Activated CD8-positive, alpha-beta memory T cell treated with anti-CD3 and anti-CD28 coated beads for 36 hours (primary cell): ENCODE measurements around the gene NDUFB10. TPM values are rescaled to one million over a fixed set of nuclear protein-coding genes. Genes with fewer than 3 reads are reported as not detected.
"Not testable (repeated sequence)": the region's sequence is repeated elsewhere in the genome, so short reads cannot be mapped to it uniquely, and the experiment has no call there.

Experiments used
- CTCF ChIA-PET: fragments of 350-600 bp; sonication (Branson Sonifier 250); formaldehyde crosslinking; loops from one replicate; lab custom pipeline; 2021; ENCODE audit warnings: antibody characterized with exemption; lab: Charles Lee
- POLR2A ChIA-PET: fragments of 350-600 bp; sonication (Branson Sonifier 250); formaldehyde crosslinking; loops from one replicate; lab custom pipeline; 2021; ENCODE audit warnings: antibody characterized with exemption; lab: Charles Lee
- total RNA-seq, 2 experiments: library from RNA; stranded (reverse); gene quantifications; one replicate each; pipeline ENCODE4 v1.2.3, GENCODE V29; 2021

NDUFB10 gene
- total RNA-seq, 2 experiments from 2014 or later = 153 to 155 TPM

GRCh38 chr16:1942047-1942809, 17.1 kb upstream of the NDUFB10 start:
- CTCF ChIA-PET = interaction anchor here (1.5 kb wide), 1 partner anchor 79 kb away, joined by 8 read pairs; no protein-coding TSS in a partner anchor
- POLR2A ChIA-PET = interaction anchor here (1.2 to 1.4 kb wide), 2 partner anchors 23 to 160 kb away, joined by 3 read pairs; partner anchors contain the start of genes NUBP2, RPS2 and SPSB3

GRCh38 chr16:1942810-1943726, 16.3 kb upstream of the NDUFB10 start, which contains the start of gene MSRB1:
MSRB1 (minus strand) TSS chr16:1943199; CDS start chr16:1943156, 43 bp downstream.
- CTCF ChIA-PET = interaction anchor here (0.6 to 1.3 kb wide), 6 partner anchors 10 to 346 kb away, joined by 3 to 6 read pairs (median 4); partner anchors contain the start of genes CRAMP1, IFT140 and NDUFB10
- POLR2A ChIA-PET = interaction anchor here (0.7 to 1.9 kb wide), 7 partner anchors 15 to 212 kb away, joined by 3 to 21 read pairs (median 5); partner anchors contain the start of genes NUBP2, RPS2, SPSB3 and TBL3

GRCh38 chr16:1944612-1945199, 14.6 kb upstream of the NDUFB10 start:
- POLR2A ChIA-PET = interaction anchor here (1.9 kb wide), 1 partner anchor 16 kb away, joined by 11 read pairs; no protein-coding TSS in a partner anchor
- CTCF ChIA-PET = interaction anchor here (1.3 kb wide), 1 partner anchor 16 kb away, joined by 6 read pairs; no protein-coding TSS in a partner anchor

- ChIA-PET POLR2A (interaction anchor here (0.6 kb wide), 1 partner anchor 234 kb away, joined by 3 read pairs; no protein-coding TSS in a partner anchor), CTCF (interaction anchor here (1.3 kb wide), 1 partner anchor 17 kb away, joined by 5 read pairs; no protein-coding TSS in a partner anchor)
These were observed 13.6 kb upstream of the NDUFB10 start for GRCh38 chr16:1945559-1946391.

GRCh38 chr16:1946495-1947368, 12.6 kb upstream of the NDUFB10 start:
- CTCF ChIA-PET = interaction anchor here (1.3 kb wide), 1 partner anchor 18 kb away, joined by 5 read pairs; no protein-coding TSS in a partner anchor
- POLR2A ChIA-PET = interaction anchor here (0.6 kb wide), 1 partner anchor 24 kb away, joined by 4 read pairs; no protein-coding TSS in a partner anchor

GRCh38 chr16:1947369-1947670, 12.0 kb upstream of the NDUFB10 start:
- CTCF ChIA-PET = interaction anchor here (0.7 kb wide), 1 partner anchor 18 kb away, joined by 3 read pairs; no protein-coding TSS in a partner anchor
- POLR2A ChIA-PET = interaction anchor here (1.3 kb wide), 1 partner anchor 208 kb away, joined by 9 read pairs; the partner anchor contains the start of gene TRAF7

- ChIA-PET CTCF (interaction anchor here (0.7 kb wide), 1 partner anchor 101 kb away, joined by 3 read pairs; no protein-coding TSS in a partner anchor), POLR2A (no interaction called here)
These were observed 9.8 kb upstream of the NDUFB10 start for GRCh38 chr16:1949507-1949906.

GRCh38 chr16:1950047-1950446, 9.3 kb upstream of the NDUFB10 start:
- POLR2A ChIA-PET = no interaction called here

GRCh38 chr16:1950559-1950958, 8.8 kb upstream of the NDUFB10 start:
- CTCF ChIA-PET = no interaction called here
- POLR2A ChIA-PET = no interaction called here

More at GRCh38 chr16:1950047-1950446, 9.3 kb upstream of the NDUFB10 start:
- CTCF ChIA-PET = no interaction called here

GRCh38 chr16:1953734-1954133, 5.6 kb upstream of the NDUFB10 start:
- CTCF ChIA-PET = interaction anchor here (1.0 to 1.2 kb wide), 2 partner anchors 10 to 50 kb away, joined by 3 read pairs; partner anchors contain the start of gene MSRB1
- POLR2A ChIA-PET = no interaction called here

- POLR2A ChIA-PET, CTCF ChIA-PET: not testable (repeated sequence)
These were observed 1.8 kb upstream of the NDUFB10 start for GRCh38 chr16:1957434-1958142.

- POLR2A ChIA-PET, CTCF ChIA-PET: not testable (repeated sequence)
These were observed 1.2 kb upstream of the NDUFB10 start for GRCh38 chr16:1958143-1958491.

- CTCF ChIA-PET = interaction anchor here (1.1 to 1.4 kb wide), 2 partner anchors 12 to 15 kb away, joined by 3 to 4 read pairs; partner anchors contain the start of gene MSRB1
- POLR2A ChIA-PET = interaction anchor here (0.8 kb wide), 1 partner anchor 12 kb away, joined by 3 read pairs; no protein-coding TSS in a partner anchor
These were observed 546 bp upstream of the NDUFB10 start for GRCh38 chr16:1958715-1959268.

- CTCF ChIA-PET = interaction anchor here (1.3 to 1.6 kb wide), 2 partner anchors 8 to 11 kb away, joined by 4 read pairs; partner anchors contain the start of gene TBL3
- POLR2A ChIA-PET = interaction anchor here (0.5 to 3.0 kb wide), 7 partner anchors 9 to 188 kb away, joined by 3 to 20 read pairs (median 4); partner anchors contain the start of genes EME2, GFER, MRPS34 and MSRB1
These were observed 1.6 kb downstream of the NDUFB10 start for GRCh38 chr16:1960665-1961630.
